ENCODE data around the gene CLEC7A. TPM values are rescaled to one million over a fixed set of nuclear protein-coding genes. Genes with fewer than 3 reads are reported as not detected.

The CLEC7A gene
- total RNA-seq, 2 experiments from 2014 or later = not detected

GRCh38 chr12:10135126-10135525 is 5.1 kb upstream of the CLEC7A start:
- H3K36me3 Mint-ChIP-seq (ENCODE audit: low read depth) = no peaks in the 10 kb centered on the region
- no peak for DNase-seq
- no peaks in the 10 kb centered on the region for H3K9me3 Mint-ChIP-seq
- H3K27me3 Mint-ChIP-seq (ENCODE audit: low read depth) = peaks cover 2% of the 10 kb centered on the region
- H3K4me1 Mint-ChIP-seq (ENCODE audit: low read depth) = peaks cover 10% of the 10 kb centered on the region
- no peak overlapping the region for H3K27ac Mint-ChIP-seq
- CTCF ChIA-PET = interaction anchor here (0.6 to 1.5 kb wide), 4 partner anchors 18 to 195 kb away, joined by 3 to 5 read pairs (median 4); no protein-coding TSS in a partner anchor
- intact Hi-C loops (cut with micrococcal nuclease) = no loop called here
- H3K4me3 Mint-ChIP-seq = no peak overlapping the region

GRCh38 chr12:10132850-10133370 is 2.9 kb upstream of the CLEC7A start:
- H3K27ac Mint-ChIP-seq = no peak overlapping the region
- no peaks in the 10 kb centered on the region for H3K36me3 Mint-ChIP-seq (ENCODE audit: low read depth)
- DNase-seq = no peak
- no peaks in the 10 kb centered on the region for H3K9me3 Mint-ChIP-seq
- peaks cover 2% of the 10 kb centered on the region for H3K27me3 Mint-ChIP-seq (ENCODE audit: low read depth)
- intact Hi-C loops (cut with micrococcal nuclease) = no loop called here
- CTCF ChIA-PET = interaction anchor here (0.8 kb wide), 1 partner anchor 20 kb away, joined by 3 read pairs; no protein-coding TSS in a partner anchor
- peaks cover 16% of the 10 kb centered on the region for H3K4me1 Mint-ChIP-seq (ENCODE audit: low read depth)
- no peak overlapping the region for H3K4me3 Mint-ChIP-seq

- intact Hi-C loops (cut with micrococcal nuclease) = no loop called here
- Mint-ChIP-seq H3K36me3 (ENCODE audit: low read depth) (no peaks in the 10 kb centered on the region), H3K4me1 (ENCODE audit: low read depth) (peaks cover 16% of the 10 kb centered on the region), H3K9me3 (no peaks in the 10 kb centered on the region), H3K27ac (no peak overlapping the region), H3K27me3 (ENCODE audit: low read depth) (peaks cover 6% of the 10 kb centered on the region), H3K4me3 (no peak overlapping the region)
- DNase-seq = no peak
- CTCF ChIA-PET = interaction anchor here (0.7 to 1.5 kb wide), 3 partner anchors 8 to 317 kb away, joined by 3 to 6 read pairs (median 5); no protein-coding TSS in a partner anchor
These were observed 1.2 kb upstream of the CLEC7A start for GRCh38 chr12:10131111-10131690.

GRCh38 chr12:10128687-10129086 is 1.3 kb downstream of the CLEC7A start:
- CTCF ChIA-PET = interaction anchor here (2.0 kb wide), 1 partner anchor 24 kb away, joined by 4 read pairs; no protein-coding TSS in a partner anchor
- H3K27me3 Mint-ChIP-seq (ENCODE audit: low read depth) = peaks cover 8% of the 10 kb centered on the region
- intact Hi-C loops (cut with micrococcal nuclease) = loop anchor here (5.0 kb wide), 1 partner anchor 91 kb away; no protein-coding TSS in a partner anchor
- no peak overlapping the region for H3K4me3 Mint-ChIP-seq
- H3K27ac Mint-ChIP-seq = no peak overlapping the region
- no peaks in the 10 kb centered on the region for H3K9me3 Mint-ChIP-seq
- H3K4me1 Mint-ChIP-seq (ENCODE audit: low read depth) = peaks cover 16% of the 10 kb centered on the region
- H3K36me3 Mint-ChIP-seq (ENCODE audit: low read depth) = no peaks in the 10 kb centered on the region
- DNase-seq = no peak

- H3K4me1 Mint-ChIP-seq (ENCODE audit: low read depth) = peaks cover 16% of the 10 kb centered on the region
- H3K36me3 Mint-ChIP-seq (ENCODE audit: low read depth) = no peaks in the 10 kb centered on the region
- no peaks in the 10 kb centered on the region for H3K9me3 Mint-ChIP-seq
- CTCF ChIA-PET = interaction anchor here (1.1 to 1.3 kb wide), 2 partner anchors 13 kb away, joined by 3 to 4 read pairs; no protein-coding TSS in a partner anchor
- intact Hi-C loops (cut with micrococcal nuclease) = loop anchor here (5.0 kb wide), 1 partner anchor 89 kb away; no protein-coding TSS in a partner anchor
- H3K27me3 Mint-ChIP-seq (ENCODE audit: low read depth) = peaks cover 6% of the 10 kb centered on the region
- no peak for DNase-seq
- no peak overlapping the region for H3K27ac Mint-ChIP-seq
- no peak overlapping the region for H3K4me3 Mint-ChIP-seq
These were observed 3.6 kb downstream of the CLEC7A start for GRCh38 chr12:10126413-10126812.

GRCh38 chr12:10122689-10123088 is 7.3 kb downstream of the CLEC7A start:
- peaks cover 6% of the 10 kb centered on the region for H3K27me3 Mint-ChIP-seq (ENCODE audit: low read depth)
- H3K4me1 Mint-ChIP-seq (ENCODE audit: low read depth) = no peaks in the 10 kb centered on the region
- no peak overlapping the region for H3K27ac Mint-ChIP-seq
- CTCF ChIA-PET = no interaction called here
- H3K4me3 Mint-ChIP-seq = no peak overlapping the region
- intact Hi-C loops (cut with micrococcal nuclease) = no loop called here
- no peaks in the 10 kb centered on the region for H3K36me3 Mint-ChIP-seq (ENCODE audit: low read depth)
- no peak for DNase-seq
- H3K9me3 Mint-ChIP-seq = no peaks in the 10 kb centered on the region

GRCh38 chr12:10121278-10121677 is 8.7 kb downstream of the CLEC7A start:
- CTCF ChIA-PET = no interaction called here

GRCh38 chr12:10119066-10119465 is 10.9 kb downstream of the CLEC7A start:
- H3K9me3 Mint-ChIP-seq = no peaks in the 10 kb centered on the region
- intact Hi-C loops (cut with micrococcal nuclease) = no loop called here
- no peaks in the 10 kb centered on the region for H3K4me1 Mint-ChIP-seq (ENCODE audit: low read depth)
- no peaks in the 10 kb centered on the region for H3K27me3 Mint-ChIP-seq (ENCODE audit: low read depth)
- H3K4me3 Mint-ChIP-seq = no peak overlapping the region
- CTCF ChIA-PET = no interaction called here
- H3K36me3 Mint-ChIP-seq (ENCODE audit: low read depth) = no peaks in the 10 kb centered on the region
- no peak overlapping the region for H3K27ac Mint-ChIP-seq
- DNase-seq = no peak

More at GRCh38 chr12:10121278-10121677, 8.7 kb downstream of the CLEC7A start:
- H3K27ac Mint-ChIP-seq = no peak overlapping the region
- H3K9me3 Mint-ChIP-seq = no peaks in the 10 kb centered on the region
- no peak overlapping the region for H3K4me3 Mint-ChIP-seq
- peaks cover 2% of the 10 kb centered on the region for H3K27me3 Mint-ChIP-seq (ENCODE audit: low read depth)
- DNase-seq = no peak
- no peaks in the 10 kb centered on the region for H3K4me1 Mint-ChIP-seq (ENCODE audit: low read depth)
- no peaks in the 10 kb centered on the region for H3K36me3 Mint-ChIP-seq (ENCODE audit: low read depth)
- intact Hi-C loops (cut with micrococcal nuclease) = no loop called here

- CTCF ChIA-PET = no interaction called here
- no peaks in the 10 kb centered on the region for H3K27me3 Mint-ChIP-seq (ENCODE audit: low read depth)
- no peak overlapping the region for H3K27ac Mint-ChIP-seq
- no peak for DNase-seq
- H3K9me3 Mint-ChIP-seq = no peaks in the 10 kb centered on the region
- intact Hi-C loops (cut with micrococcal nuclease) = no loop called here
- no peaks in the 10 kb centered on the region for H3K4me1 Mint-ChIP-seq (ENCODE audit: low read depth)
- no peak overlapping the region for H3K4me3 Mint-ChIP-seq
- no peaks in the 10 kb centered on the region for H3K36me3 Mint-ChIP-seq (ENCODE audit: low read depth)
These were observed 14.1 kb downstream of the CLEC7A start for GRCh38 chr12:10115890-10116289.

- Mint-ChIP-seq H3K36me3 (ENCODE audit: low read depth) (no peaks in the 10 kb centered on the region), H3K27ac (no peak overlapping the region), H3K27me3 (ENCODE audit: low read depth) (no peaks in the 10 kb centered on the region), H3K4me3 (no peak overlapping the region), H3K9me3 (no peaks in the 10 kb centered on the region), H3K4me1 (ENCODE audit: low read depth) (no peaks in the 10 kb centered on the region)
- DNase-seq = no peak
- CTCF ChIA-PET = interaction anchor here (1.1 kb wide), 1 partner anchor 82 kb away, joined by 3 read pairs; no protein-coding TSS in a partner anchor
- intact Hi-C loops (cut with micrococcal nuclease) = no loop called here
These were observed 14.7 kb downstream of the CLEC7A start for GRCh38 chr12:10115311-10115710.

- no peaks in the 10 kb centered on the region for H3K36me3 Mint-ChIP-seq (ENCODE audit: low read depth)
- intact Hi-C loops (cut with micrococcal nuclease) = no loop called here
- CTCF ChIA-PET = no interaction called here
- no peak for DNase-seq
- no peak overlapping the region for H3K4me3 Mint-ChIP-seq
- no peaks in the 10 kb centered on the region for H3K4me1 Mint-ChIP-seq (ENCODE audit: low read depth)
- H3K27me3 Mint-ChIP-seq (ENCODE audit: low read depth) = no peaks in the 10 kb centered on the region
- H3K9me3 Mint-ChIP-seq = no peaks in the 10 kb centered on the region
- H3K27ac Mint-ChIP-seq = no peak overlapping the region
These were observed 16.1 kb downstream of the CLEC7A start for GRCh38 chr12:10113920-10114319.

GRCh38 chr12:10113075-10113474 is 16.9 kb downstream of the CLEC7A start:
- DNase-seq = no peak
- Mint-ChIP-seq H3K27ac (no peak overlapping the region), H3K4me3 (no peak overlapping the region), H3K9me3 (no peaks in the 10 kb centered on the region), H3K27me3 (ENCODE audit: low read depth) (no peaks in the 10 kb centered on the region), H3K4me1 (ENCODE audit: low read depth) (no peaks in the 10 kb centered on the region), H3K36me3 (ENCODE audit: low read depth) (no peaks in the 10 kb centered on the region)
- CTCF ChIA-PET = no interaction called here
- intact Hi-C loops (cut with micrococcal nuclease) = no loop called here

GRCh38 chr12:10111451-10111850 is 18.5 kb downstream of the CLEC7A start:
- H3K27me3 Mint-ChIP-seq (ENCODE audit: low read depth) = no peaks in the 10 kb centered on the region
- CTCF ChIA-PET = no interaction called here
- no peaks in the 10 kb centered on the region for H3K36me3 Mint-ChIP-seq (ENCODE audit: low read depth)
- peaks cover 2% of the 10 kb centered on the region for H3K9me3 Mint-ChIP-seq
- no peak for DNase-seq
- H3K27ac Mint-ChIP-seq = no peak overlapping the region
- no peaks in the 10 kb centered on the region for H3K4me1 Mint-ChIP-seq (ENCODE audit: low read depth)
- H3K4me3 Mint-ChIP-seq = no peak overlapping the region
- intact Hi-C loops (cut with micrococcal nuclease) = no loop called here

Data from activated naive CD4-positive, alpha-beta T cell treated with anti-CD3 and anti-CD28 coated beads for 36 hours (primary cell).